ENCODE results near the gene PEPD.
A peak's percentile ranks its signal among the peaks of the same experiment; 100 is the strongest.

DNA sequence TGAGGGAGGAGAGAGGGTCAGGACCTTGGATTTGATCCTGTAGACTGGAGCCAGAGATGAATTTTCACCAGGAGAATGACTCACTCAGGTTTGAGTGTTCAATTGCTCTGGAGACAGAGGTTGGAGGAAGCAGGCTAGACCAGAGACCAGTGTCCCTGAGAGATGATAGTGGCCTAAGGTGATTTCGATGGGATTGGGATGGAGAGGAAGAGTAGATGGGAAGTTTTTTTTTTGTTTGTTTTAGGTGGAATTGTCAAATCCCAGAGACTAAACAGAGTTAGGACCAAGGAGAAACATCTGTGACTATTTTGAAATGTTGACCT, 145.8 kb downstream of the PEPD start:
- TF ChIP-seq POLR2A (IDR thresholded peaks at IDR 0.05) = peak in 1 of 2 donors; percentile 57
- no peak for TF ChIP-seq CTCF (IDR thresholded peaks at IDR 0.05)

Measured in Peyer's patch (tissue), 4 donors.